Spleen (tissue), 7 donors: ENCODE data around the gene KCNG4.

Experiments
- POLR2A ChIP-seq, 3 donors: fragments of 450-650 bp; IDR thresholded peaks; one replicate each; pipeline ENCODE4 v1.5.1; 2017; ENCODE audit warnings: antibody characterized with exemption in 3 of 3, mild to moderate bottlenecking in 1 of 3
- POLR2AphosphoS5 ChIP-seq, 3 donors: sonication (generic); formaldehyde crosslinking; IDR thresholded peaks; one replicate each; pipeline ENCODE4 v1.5.1; 2017; ENCODE audit warnings: antibody characterized with exemption in 3 of 3
- TF ChIP-seq, protein P1 (sequence below), 11 experiments: fragments of 200-600 bp in 7 of 11; fragments of 450-650 bp in 4 of 11; sonication (generic) in 4 of 11; IDR thresholded peaks in 8 of 11; conservative IDR thresholded peaks in 3 of 11; 1 replicate in 7 of 11; 2 replicates in 4 of 11; pipeline versions ENCODE4 v1.4.0 to v1.8.0; 2016 to 2021; ENCODE audit warnings: antibody characterized with exemption in 11 of 11, inconsistent platforms in 4 of 11, mild to moderate bottlenecking in 1 of 11
- donor health status: DM: no; HTN: no; CAD: no; lungs with moderate emphysema.
- donor health status: DM: no; HTN: no; CAD: no.
- donor health status: DM: no; HTN: no; CAD: no.

DNA sequence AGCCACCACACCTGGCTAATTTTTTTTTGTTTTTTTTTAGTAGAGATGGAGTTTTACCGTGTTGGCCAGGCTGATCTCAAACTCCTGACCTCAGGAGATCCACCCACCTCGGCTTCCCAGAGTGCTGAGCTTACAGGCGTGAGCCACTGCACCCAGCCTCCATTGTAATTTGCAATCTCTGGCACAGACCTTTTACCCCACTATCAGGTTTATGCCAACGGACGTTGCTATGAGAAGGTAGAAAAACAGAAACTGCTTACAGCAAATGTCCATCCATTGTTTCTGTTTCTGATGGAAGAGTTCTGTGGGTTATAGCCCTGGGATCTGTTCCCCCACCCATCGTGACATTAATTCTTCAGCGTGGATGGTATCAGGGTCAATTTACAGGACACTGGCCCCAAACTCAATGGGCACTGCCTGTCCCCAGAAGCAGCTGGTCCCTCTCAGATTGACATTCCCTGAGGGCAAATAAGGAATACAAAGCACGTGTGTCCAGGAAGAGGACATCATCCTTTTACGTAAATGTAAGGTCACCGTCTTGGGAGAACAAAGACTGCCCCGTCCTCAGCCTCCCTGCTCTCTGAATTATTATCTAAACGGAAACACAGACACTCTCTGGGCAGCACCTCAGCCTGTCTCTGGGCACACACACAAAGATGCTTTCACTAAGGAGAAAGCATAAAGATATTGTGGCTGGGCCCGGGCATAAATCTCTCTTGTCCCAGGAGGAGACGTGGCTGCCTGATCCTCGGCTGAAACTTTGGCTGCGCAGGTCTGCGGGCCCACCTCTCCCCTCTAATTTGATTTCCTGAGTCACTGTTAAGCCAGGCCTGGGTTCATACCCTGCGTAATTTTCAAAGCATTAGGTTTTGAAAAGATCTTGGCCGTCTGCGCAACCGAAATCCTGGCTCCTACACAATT lies 5.2 kb downstream of the KCNG4 start:
- TF ChIP-seq, protein P1, sequence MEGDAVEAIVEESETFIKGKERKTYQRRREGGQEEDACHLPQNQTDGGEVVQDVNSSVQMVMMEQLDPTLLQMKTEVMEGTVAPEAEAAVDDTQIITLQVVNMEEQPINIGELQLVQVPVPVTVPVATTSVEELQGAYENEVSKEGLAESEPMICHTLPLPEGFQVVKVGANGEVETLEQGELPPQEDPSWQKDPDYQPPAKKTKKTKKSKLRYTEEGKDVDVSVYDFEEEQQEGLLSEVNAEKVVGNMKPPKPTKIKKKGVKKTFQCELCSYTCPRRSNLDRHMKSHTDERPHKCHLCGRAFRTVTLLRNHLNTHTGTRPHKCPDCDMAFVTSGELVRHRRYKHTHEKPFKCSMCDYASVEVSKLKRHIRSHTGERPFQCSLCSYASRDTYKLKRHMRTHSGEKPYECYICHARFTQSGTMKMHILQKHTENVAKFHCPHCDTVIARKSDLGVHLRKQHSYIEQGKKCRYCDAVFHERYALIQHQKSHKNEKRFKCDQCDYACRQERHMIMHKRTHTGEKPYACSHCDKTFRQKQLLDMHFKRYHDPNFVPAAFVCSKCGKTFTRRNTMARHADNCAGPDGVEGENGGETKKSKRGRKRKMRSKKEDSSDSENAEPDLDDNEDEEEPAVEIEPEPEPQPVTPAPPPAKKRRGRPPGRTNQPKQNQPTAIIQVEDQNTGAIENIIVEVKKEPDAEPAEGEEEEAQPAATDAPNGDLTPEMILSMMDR (IDR thresholded peaks at IDR 0.05 in 8 of 11, conservative IDR thresholded peaks at IDR 0.05 in 3 of 11): no peak
- TF ChIP-seq POLR2AphosphoS5 (IDR thresholded peaks at IDR 0.05) (no peak), POLR2A (IDR thresholded peaks at IDR 0.05) (no peak)
